HepG2 (cell line): ENCODE measurements around the gene THRA. TPM values are rescaled to one million over a fixed set of nuclear protein-coding genes. Genes with fewer than 3 reads are reported as not detected.

Experiments
- CEBPB ChIP-seq: IDR thresholded peaks from 2 replicates; pipeline ENCODE4 v1.6.1; 2011; ENCODE audit warnings: low read depth, low read length, improper control_type of control experiment, borderline replicate concordance
- CEBPG ChIP-seq: IDR thresholded peaks from 2 replicates; pipeline ENCODE4 v1.6.1; 2016
- CREM ChIP-seq, 2 experiments: sonication (generic) in 1 of 2; formaldehyde crosslinking in 1 of 2; IDR thresholded peaks; 2 replicates each; pipeline versions ENCODE4 v1.4.0 to v1.6.1; 2016 to 2020; ENCODE audit warnings: antibody characterized with exemption in 1 of 2, mild to moderate bottlenecking in 1 of 2, missing genetic modification reagents in 1 of 2
- EHMT2 ChIP-seq: fragments of 200-600 bp; sonication (generic); IDR thresholded peaks from 2 replicates; pipeline ENCODE4 v1.7.0; 2017; ENCODE audit warnings: antibody characterized with exemption, low read depth, low read length, borderline replicate concordance
- KLF15 ChIP-seq: sonication (generic); formaldehyde crosslinking; IDR thresholded peaks from 2 replicates; pipeline ENCODE4 v1.8.1; 2023; ENCODE audit warnings: borderline replicate concordance, mild to moderate bottlenecking, inconsistent platforms, missing genetic modification reagents, mixed read lengths
- NCOA2 ChIP-seq: sonication (generic); formaldehyde crosslinking; IDR thresholded peaks from 2 replicates; pipeline ENCODE4 v1.8.0; 2022; ENCODE audit warnings: inconsistent platforms
- NONO ChIP-seq, 2 experiments: fragments of 450-650 bp in 1 of 2; sonication (generic) in 1 of 2; formaldehyde crosslinking in 1 of 2; IDR thresholded peaks in 1 of 2; conservative IDR thresholded peaks in 1 of 2; 2 replicates each; pipeline versions ENCODE4 v1.6.1 to v1.8.0; 2017 to 2022; ENCODE audit warnings: mild to moderate bottlenecking in 1 of 2, missing genetic modification reagents in 1 of 2, moderate library complexity in 1 of 2
- POLR2G ChIP-seq: fragments of 200-400 bp; formaldehyde crosslinking; IDR thresholded peaks from 2 replicates; pipeline ENCODE4 v1.6.1; 2018; ENCODE audit warnings: mild to moderate bottlenecking, low read depth, low read length, moderate library complexity
- PRDM10 ChIP-seq: sonication (generic); formaldehyde crosslinking; IDR thresholded peaks from 2 replicates; pipeline ENCODE4 v1.4.0; 2020; ENCODE audit warnings: low read depth, missing genetic modification reagents
- RAD51 ChIP-seq: fragments of 450-650 bp; IDR thresholded peaks from 2 replicates; pipeline ENCODE4 v1.6.1; 2016; ENCODE audit warnings: borderline replicate concordance
- RXRB ChIP-seq: IDR thresholded peaks from 2 replicates; pipeline ENCODE4 v1.6.1; 2016; ENCODE audit warnings: borderline replicate concordance, missing genetic modification reagents, missing compliant biosample characterization
- SALL1 ChIP-seq: sonication (generic); formaldehyde crosslinking; IDR thresholded peaks from 2 replicates; pipeline ENCODE4 v1.8.0; 2022; ENCODE audit warnings: mild to moderate bottlenecking, missing genetic modification reagents
- SOX6 ChIP-seq, 2 experiments: fragments of 450-650 bp in 1 of 2; sonication (generic) in 1 of 2; formaldehyde crosslinking in 1 of 2; IDR thresholded peaks; 2 replicates each; pipeline versions ENCODE4 v1.4.0 to v1.6.1; 2017 to 2020; ENCODE audit warnings: antibody characterized with exemption in 1 of 2, mild to moderate bottlenecking in 1 of 2, missing genetic modification reagents in 1 of 2
- SRSF9 ChIP-seq: fragments of 200-400 bp; formaldehyde crosslinking; IDR thresholded peaks from 2 replicates; pipeline ENCODE4 v1.6.1; 2018; ENCODE audit warnings: borderline replicate concordance, mild to moderate bottlenecking, low read depth, low read length; ENCODE audit not compliant: insufficient read depth, poor library complexity, severe bottlenecking
- TEAD2 ChIP-seq: sonication (generic); formaldehyde crosslinking; IDR thresholded peaks from 2 replicates; pipeline ENCODE4 v1.9.0; 2021; ENCODE audit warnings: missing genetic modification reagents
- WIZ ChIP-seq: sonication (generic); formaldehyde crosslinking; IDR thresholded peaks from 2 replicates; pipeline ENCODE4 v1.5.1; 2020; ENCODE audit warnings: mild to moderate bottlenecking, missing genetic modification reagents
- ZBTB10 ChIP-seq: sonication (generic); formaldehyde crosslinking; IDR thresholded peaks from 2 replicates; pipeline ENCODE4 v1.4.0; 2020; ENCODE audit warnings: missing genetic modification reagents, borderline replicate concordance
- ZBTB7A ChIP-seq: sonication (generic); formaldehyde crosslinking; IDR thresholded peaks from 2 replicates; pipeline ENCODE4 v1.8.0; 2022; ENCODE audit warnings: mild to moderate bottlenecking, missing genetic modification reagents
- ZFAT ChIP-seq: sonication (generic); formaldehyde crosslinking; conservative IDR thresholded peaks from 2 replicates; pipeline ENCODE4 v1.8.1; 2023; ENCODE audit warnings: missing genetic modification reagents, inconsistent platforms
- ZKSCAN8 ChIP-seq: IDR thresholded peaks from 2 replicates; pipeline ENCODE4 v1.6.1; 2016; ENCODE audit warnings: borderline replicate concordance, missing genetic modification reagents, missing compliant biosample characterization
- ZNF30 ChIP-seq: sonication (generic); formaldehyde crosslinking; IDR thresholded peaks from 2 replicates; pipeline ENCODE4 v1.5.0; 2020; ENCODE audit warnings: mild to moderate bottlenecking, missing genetic modification reagents
- ZNF501 ChIP-seq: sonication (generic); formaldehyde crosslinking; IDR thresholded peaks from 2 replicates; pipeline ENCODE4 v1.5.1; 2020; ENCODE audit warnings: mild to moderate bottlenecking, moderate library complexity, missing genetic modification reagents
- ZNF589 ChIP-seq: sonication (generic); formaldehyde crosslinking; conservative IDR thresholded peaks from 2 replicates; pipeline ENCODE4 v1.8.0; 2022; ENCODE audit warnings: mild to moderate bottlenecking, moderate library complexity, missing genetic modification reagents
- ZNF605 ChIP-seq: sonication (generic); formaldehyde crosslinking; IDR thresholded peaks from 2 replicates; pipeline ENCODE4 v1.8.0; 2022; ENCODE audit warnings: mild to moderate bottlenecking, missing genetic modification reagents
- polyA plus RNA-seq, 8 experiments: library from polyadenylated mRNA; depleted of rRNA in 3 of 8; stranded (reverse) in 7 of 8; unstranded in 1 of 8; fragments of >200 nt; fragmentation: Illumina TruSeq in 4 of 8; extraction: Trizol in 4 of 8; gene quantifications; 2 replicates each; pipeline versions ENCODE4 v1.2.1 to v1.2.3, GENCODE V29; 2011 to 2016; ENCODE audit warnings: low read depth in 4 of 8, missing spikeins in 1 of 8, mixed read lengths in 1 of 8; ENCODE audit not compliant: insufficient read depth in 1 of 8
- total RNA-seq, 5 experiments: library from RNA; depleted of rRNA; stranded (reverse); fragments of >200 nt; fragmentation: Illumina TruSeq; extraction: Trizol; gene quantifications; 2 replicates each; pipeline ENCODE4 v1.2.3, GENCODE V29; 2016; ENCODE audit warnings: low read depth in 1 of 5

THRA gene
- total and polyA plus RNA-seq, 2 of the 13 experiments (the other 11 are each of a cell fraction or from before 2014, with no cell fraction given): 8.0 to 9.9 TPM

GRCh38 chr17:40075942-40076498, 13.3 kb downstream of the THRA start (continued):
- TF ChIP-seq PRDM10 (CRISPR knock-in tag) (0 out of 2 replicates have a peak, but pooled peaks have one; percentile 12), POLR2G (no peak), RAD51 (no peak), CEBPG (CRISPR knock-in tag) (0 out of 2 replicates have a peak, but pooled peaks have one; percentile 6), SRSF9 (no peak), ZNF589 (CRISPR knock-in tag) (0 out of 2 replicates have a peak, but pooled peaks have one; percentile 29), ZBTB10 (no peak), NONO (IDR thresholded peaks at IDR 0.05) (no peak), NONO (CRISPR knock-in tag; conservative IDR thresholded peaks at IDR 0.05) (peak; percentile 31; the same call in 1 of the 2 replicates), ZNF501 (CRISPR knock-in tag) (peak; percentile 40; the same call in 1 of the 2 replicates), RXRB (CRISPR knock-in tag) (peak; percentile 4; the same call in 1 of the 2 replicates), TEAD2 (CRISPR knock-in tag) (no peak), ZNF605 (CRISPR knock-in tag) (0 out of 2 replicates have a peak, but pooled peaks have one; percentile 45), ZNF30 (no peak), ZKSCAN8 (CRISPR knock-in tag) (no peak), NCOA2 (no peak), CREM (IDR thresholded peaks at IDR 0.05) (no peak), CREM (CRISPR knock-in tag; IDR thresholded peaks at IDR 0.05) (no peak), SALL1 (CRISPR knock-in tag) (peak; percentile 32; the same call in 1 of the 2 replicates), EHMT2 (no peak), WIZ (CRISPR knock-in tag) (no peak), CEBPB (peak; percentile 53; the same call in 1 of the 2 replicates), SOX6 (IDR thresholded peaks at IDR 0.05) (no peak), SOX6 (CRISPR knock-in tag; IDR thresholded peaks at IDR 0.05) (0 out of 2 replicates have a peak, but pooled peaks have one; percentile 22), ZFAT (CRISPR knock-in tag) (no peak), ZBTB7A (CRISPR knock-in tag) (no peak), KLF15 (CRISPR knock-in tag) (no peak)
